IMR-90 (cell line): ENCODE data around the gene RLN3. TPM values are rescaled to one million over a fixed set of nuclear protein-coding genes. Genes with fewer than 3 reads are reported as not detected.

ENCODE experiments used
- ATAC-seq: fragments of 200-7000 bp; cut with Tn5 transposase; 2 replicates; pipeline ENCODE4 v1.9.1; 2020; ENCODE audit warnings: low read depth, mild to moderate bottlenecking, moderate library complexity
- BruUV-seq: library from RNA; stranded (reverse); fragments of 400-500 nt; replicated peaks from 2 replicates; lab custom pipeline; 2021; lab: Mats Ljungman, UMichigan
- CTCF ChIA-PET: fragments of 300-600 bp; formaldehyde crosslinking; extraction: SDS; loops from one replicate; lab custom pipeline; 2021; ENCODE audit warnings: antibody characterized with exemption; lab: Yijun Ruan, JAX
- POLR2A ChIA-PET: fragments of 300-600 bp; sonication (Branson Sonifier 250); formaldehyde crosslinking; loops from one replicate; lab custom pipeline; 2022; ENCODE audit warnings: antibody characterized with exemption; ENCODE audit not compliant: unreplicated experiment; lab: Charles Lee
- DNase-seq: peaks from one replicate; pipeline ENCODE4 v3.0.0; 2013
- H2AFZ ChIP-seq: replicated peaks from 2 replicates; pipeline ENCODE3; 2013; ENCODE audit warnings: low read length, mild to moderate bottlenecking; ENCODE audit not compliant: poor library complexity
- H2AK5ac ChIP-seq: 2 replicates; pipeline ENCODE4 v1.6.1; 2013; ENCODE audit warnings: low read depth, low read length, inconsistent platforms
- H2AK9ac ChIP-seq: replicated peaks from 2 replicates; pipeline ENCODE3; 2013; ENCODE audit warnings: mild to moderate bottlenecking, low read depth, low read length, moderate library complexity; ENCODE audit not compliant: poor library complexity
- H2BK120ac ChIP-seq: 2 replicates; pipeline ENCODE4 v1.6.1; 2013; ENCODE audit warnings: low read depth, low read length, inconsistent platforms
- H2BK15ac ChIP-seq: 3 replicates; pipeline ENCODE4 v1.6.1; 2013; ENCODE audit warnings: low read depth, low read length, inconsistent platforms
- H2BK20ac ChIP-seq: 2 replicates; pipeline ENCODE4 v1.6.1; 2013; ENCODE audit warnings: low read depth, mild to moderate bottlenecking, inconsistent platforms, low read length, moderate library complexity
- H2BK5ac ChIP-seq: 2 replicates; pipeline ENCODE4 v1.6.1; 2013; ENCODE audit warnings: mild to moderate bottlenecking, low read depth, low read length, inconsistent platforms; ENCODE audit not compliant: poor library complexity, severe bottlenecking
- H3K14ac ChIP-seq: replicated peaks from 2 replicates; pipeline ENCODE4 v1.6.1; 2013; ENCODE audit warnings: low read depth, low read length, inconsistent platforms
- H3K18ac ChIP-seq: 2 replicates; pipeline ENCODE4 v1.6.1; 2013; ENCODE audit warnings: low read depth, low read length, control low read depth
- H3K23ac ChIP-seq: 2 replicates; pipeline ENCODE4 v1.6.1; 2013; ENCODE audit warnings: low read depth, low read length, inconsistent platforms
- H3K27ac ChIP-seq: 2 replicates; pipeline ENCODE4 v1.5.1; 2013; ENCODE audit warnings: mild to moderate bottlenecking, control low read depth, low read length; ENCODE audit not compliant: insufficient read depth
- H3K27me3 ChIP-seq: 2 replicates; pipeline ENCODE4 v1.6.1; 2013; ENCODE audit warnings: low read length; ENCODE audit not compliant: control insufficient read depth, insufficient read depth
- H3K36me3 ChIP-seq: 2 replicates; pipeline ENCODE4 v1.6.1; 2013; ENCODE audit warnings: low read length, mixed read lengths; ENCODE audit not compliant: control insufficient read depth, insufficient read depth
- H3K4ac ChIP-seq: 2 replicates; pipeline ENCODE4 v1.6.1; 2013; ENCODE audit warnings: low read depth, low read length, inconsistent platforms
- H3K4me1 ChIP-seq: 2 replicates; pipeline ENCODE4 v1.6.1; 2013; ENCODE audit warnings: low read length, mixed read lengths; ENCODE audit not compliant: control insufficient read depth, insufficient read depth
- H3K4me2 ChIP-seq: 2 replicates; pipeline ENCODE4 v1.6.1; 2013; ENCODE audit warnings: low read depth, mild to moderate bottlenecking, control low read depth, low read length, moderate library complexity
- H3K4me3 ChIP-seq: 2 replicates; pipeline ENCODE4 v1.5.1; 2013; ENCODE audit warnings: low read depth, mild to moderate bottlenecking, control low read depth, low read length, moderate library complexity; ENCODE audit not compliant: insufficient read depth
- H3K56ac ChIP-seq: 2 replicates; pipeline ENCODE4 v1.6.1; 2013; ENCODE audit warnings: low read length, inconsistent platforms; ENCODE audit not compliant: insufficient read depth; ENCODE audit errors: extremely low read depth
- H3K79me1 ChIP-seq, 2 experiments: 2 replicates each; pipeline ENCODE4 v1.6.1; 2013; ENCODE audit warnings: low read length in 2 of 2, inconsistent platforms in 1 of 2, low read depth in 1 of 2
- H3K9ac ChIP-seq: 2 replicates; pipeline ENCODE4 v1.6.1; 2013; ENCODE audit warnings: low read depth, low read length, control low read depth
- H3K9me1 ChIP-seq: 2 replicates; pipeline ENCODE4 v1.6.1; 2013; ENCODE audit warnings: low read length, inconsistent platforms; ENCODE audit not compliant: insufficient read depth
- H3K9me3 ChIP-seq: 2 replicates; pipeline ENCODE4 v1.6.1; 2013; ENCODE audit warnings: low read length; ENCODE audit not compliant: control insufficient read depth, insufficient read depth
- H4K20me1 ChIP-seq: 2 replicates; pipeline ENCODE4 v1.6.1; 2013; ENCODE audit warnings: low read length, inconsistent platforms; ENCODE audit not compliant: insufficient read depth
- H4K5ac ChIP-seq: 2 replicates; pipeline ENCODE4 v1.6.1; 2013; ENCODE audit warnings: mild to moderate bottlenecking, low read depth, low read length, control low read depth
- H4K8ac ChIP-seq, 2 experiments: 2 replicates each; pipeline ENCODE4 v1.6.1; 2013; ENCODE audit warnings: low read depth in 2 of 2, low read length in 2 of 2, control low read depth in 1 of 2, inconsistent platforms in 1 of 2
- H4K91ac ChIP-seq: 2 replicates; pipeline ENCODE4 v1.6.1; 2013; ENCODE audit warnings: low read depth, low read length, inconsistent platforms; ENCODE audit not compliant: insufficient read depth
- FOS ChIP-seq: fragments of 150-350 bp; IDR thresholded peaks from 2 replicates; pipeline ENCODE4 v1.6.1; 2016; ENCODE audit warnings: low read depth, low read length
- MAZ ChIP-seq: IDR thresholded peaks from 2 replicates; pipeline ENCODE4 v1.6.1; 2012; ENCODE audit warnings: low read depth, mild to moderate bottlenecking, low read length, improper control_type of control experiment, moderate library complexity, borderline replicate concordance
- SMC3 ChIP-seq: fragments of 150-350 bp; IDR thresholded peaks from 2 replicates; pipeline ENCODE4 v1.6.1; 2016; ENCODE audit warnings: low read depth, mild to moderate bottlenecking, antibody characterized with exemption, low read length, moderate library complexity
- USF2 ChIP-seq: fragments of 150-350 bp; IDR thresholded peaks from 2 replicates; pipeline ENCODE4 v1.6.1; 2017; ENCODE audit warnings: mild to moderate bottlenecking, antibody characterized with exemption, low read length, low read depth
- WGBS, 2 experiments: methylation state at CpG; one replicate each; pipeline versions ENCODE4 v1.1.5 to v1.1.7; 2013; ENCODE audit warnings: missing lambda C conversion rate in 2 of 2; ENCODE audit not compliant: insufficient read length in 1 of 2; ENCODE audit errors: extremely low coverage in 2 of 2; 5-methylcytosine and 5-hydroxymethylcytosine counted together
- dilution Hi-C: fragments of 300-500 bp; cut with HindIII; formaldehyde crosslinking; loops from one replicate; pipeline ENCODE4 v1.14.3; 2018; ENCODE audit warnings: low sequenced_read_pairs; ENCODE audit not compliant: unreplicated experiment
- in situ Hi-C: fragments of 300-500 bp; cut with MboI; formaldehyde crosslinking; loops from 3 replicates; pipeline ENCODE4 v1.14.3; 2019; ENCODE audit warnings: low sequenced_read_pairs, inconsistent platforms, mixed read lengths
- intact Hi-C: fragments of 100-400 bp; cut with micrococcal nuclease; formaldehyde crosslinking; loops from 2 replicates; pipeline ENCODE4 v1.10.0; 2022
- polyA plus RNA-seq, 3 experiments: library from polyadenylated mRNA; depleted of rRNA; stranded (reverse); fragments of >200 nt; gene quantifications; 2 replicates each; pipeline ENCODE4 v1.2.3, GENCODE V29; 2012; ENCODE audit warnings: low replicate concordance in 1 of 3
- total RNA-seq: library from RNA; depleted of rRNA; stranded (reverse); fragments of >200 nt; gene quantifications from 2 replicates; pipeline ENCODE4 v1.2.3, GENCODE V29; 2012

The RLN3 gene
- total and polyA plus RNA-seq, 2 of the 4 experiments (the other 2 are of a cell fraction), result not detected

GRCh38 chr19:14054099-14054498 lies 26.2 kb downstream of the RLN3 start:
- ChIA-PET CTCF (interaction anchor here (0.5 kb wide), 1 partner anchor 254 kb away, joined by 3 read pairs; no protein-coding TSS in a partner anchor), POLR2A (no interaction called here)
- intact Hi-C loops, result no loop called here
- H4K5ac ChIP-seq, result no peak overlapping the region
- H2BK5ac ChIP-seq, result no peak overlapping the region
- dilution Hi-C loops, result no loop called here
- H3K4me1 ChIP-seq, result peaks cover 1% of the 10 kb centered on the region; the same call in 1 of the 2 replicates
- no peak overlapping the region for H3K56ac ChIP-seq
- H3K4me2 ChIP-seq, result no peak overlapping the region
- H4K8ac ChIP-seq, result no peak overlapping the region
- in situ Hi-C loops, result no loop called here
- no peak overlapping the region for H2BK120ac ChIP-seq
- peaks cover 25% of the 10 kb centered on the region for H3K27me3 ChIP-seq
- DNase-seq (no peak), ATAC-seq (no peak)
- no peak overlapping the region for H2AK9ac ChIP-seq
- no peak overlapping the region for H3K9ac ChIP-seq
- BruUV-seq, result no TSS peak
- H3K27ac ChIP-seq, result no peak overlapping the region
- H3K79me1 ChIP-seq, result no peaks in the 10 kb centered on the region
- no peak overlapping the region for H3K18ac ChIP-seq
- H3K4ac ChIP-seq, result no peak overlapping the region
- peaks cover 2% of the 10 kb centered on the region; the same call in 1 of the 2 replicates for H3K9me3 ChIP-seq
- H4K91ac ChIP-seq, result no peak overlapping the region
- H3K23ac ChIP-seq, result no peak overlapping the region
- no peak overlapping the region for H2AFZ ChIP-seq
- no peak overlapping the region for H3K14ac ChIP-seq
- no peak overlapping the region for H2AK5ac ChIP-seq
- TF ChIP-seq USF2, result no peak
- no peak for TF ChIP-seq SMC3
- TF ChIP-seq FOS, result no peak
- TF ChIP-seq MAZ, result no peak
- H2BK20ac ChIP-seq, result no peak overlapping the region
- no peak overlapping the region for H2BK15ac ChIP-seq
- WGBS, 2 experiments, result 70% methylated on average over 6 of the region's 6 CpGs; no CpG with 5 or more reads in 1 of the 2 experiments
- H3K9me1 ChIP-seq, result no peaks in the 10 kb centered on the region
- H3K4me3 ChIP-seq, result no peak overlapping the region
- no peaks in the 10 kb centered on the region for H4K20me1 ChIP-seq
- H3K36me3 ChIP-seq, result no peaks in the 10 kb centered on the region
